ENCODE data around the gene BRAT1. TPM values are rescaled to one million over a fixed set of nuclear protein-coding genes. Genes with fewer than 3 reads are reported as not detected.

Gene BRAT1
- total RNA-seq, 2 experiments from 2014 or later, result 24.1 to 24.5 TPM

- no peaks in the 10 kb centered on the region for H3K36me3 ChIP-seq (ENCODE audit: insufficient read depth, low read length)
- H3K4me1 Mint-ChIP-seq (ENCODE audit: low read depth), result no peaks in the 10 kb centered on the region
These were observed 56.6 kb downstream of the BRAT1 start for GRCh38 chr7:2498708-2499107.

GRCh38 chr7:2497500-2498336, 57.6 kb downstream of the BRAT1 start:
- Histone ChIP-seq H3K27ac (ENCODE audit: low read depth in 1 of 2, low read length in 2 of 2) (no peak overlapping the region), H3K4me1 (ENCODE audit: insufficient read depth, low read length) (peaks cover 12% of the 10 kb centered on the region), H3K36me3 (ENCODE audit: insufficient read depth, low read length) (no peaks in the 10 kb centered on the region), H3K9me3 (ENCODE audit: control insufficient read depth in 1 of 2, insufficient read depth in 1 of 2, low read length in 2 of 2) (peaks cover 0 to 16% of the 10 kb centered on the region in 2 experiments), H3K4me3 (ENCODE audit: low read length) (no peak overlapping the region), H3K27me3 (ENCODE audit: control insufficient read depth in 1 of 2, insufficient read depth in 2 of 2, low read length in 2 of 2) (peaks cover 5 to 14% of the 10 kb centered on the region in 2 experiments)
- ChIA-PET POLR2A (interaction anchor here (0.7 to 1.9 kb wide), 3 partner anchors 9 to 133 kb away, joined by 3 to 7 read pairs (median 3); no protein-coding TSS in a partner anchor), CTCF (no interaction called here)
- no peaks in the 10 kb centered on the region for H3K4me1 Mint-ChIP-seq (ENCODE audit: low read depth)
- no peaks in the 10 kb centered on the region for H3K9me3 Mint-ChIP-seq
- ATAC-seq (ENCODE audit: poor library complexity) (no peak), DNase-seq (no peak)
- TF ChIP-seq CTCF (IDR thresholded peaks at IDR 0.05), result no peak
- no peak overlapping the region for H3K4me3 Mint-ChIP-seq
- no peak overlapping the region for H3K27ac Mint-ChIP-seq
- peaks cover 5% of the 10 kb centered on the region for H3K27me3 Mint-ChIP-seq
- intact Hi-C loops (cut with DNase I, micrococcal nuclease), result no loop called here
- no peaks in the 10 kb centered on the region for H3K36me3 Mint-ChIP-seq (ENCODE audit: low read depth)

More at GRCh38 chr7:2498708-2499107, 56.6 kb downstream of the BRAT1 start:
- Mint-ChIP-seq H3K27ac (no peak overlapping the region), H3K27me3 (peaks cover 5% of the 10 kb centered on the region), H3K36me3 (ENCODE audit: low read depth) (no peaks in the 10 kb centered on the region), H3K4me3 (no peak overlapping the region), H3K9me3 (no peaks in the 10 kb centered on the region)
- CTCF ChIA-PET, result interaction anchor here (0.7 kb wide), 1 partner anchor 30 kb away, joined by 3 read pairs; no protein-coding TSS in a partner anchor
- ATAC-seq (ENCODE audit: poor library complexity) (no peak), DNase-seq (no peak)
- no peak overlapping the region for H3K4me3 ChIP-seq (ENCODE audit: low read length)
- intact Hi-C loops (cut with DNase I, micrococcal nuclease), result no loop called here
- POLR2A ChIA-PET, result interaction anchor here (0.7 to 1.9 kb wide), 4 partner anchors 10 to 132 kb away, joined by 3 to 7 read pairs (median 4); no protein-coding TSS in a partner anchor
- peaks cover 0 to 16% of the 10 kb centered on the region in 2 experiments for H3K9me3 ChIP-seq (ENCODE audit: control insufficient read depth in 1 of 2, insufficient read depth in 1 of 2, low read length in 2 of 2)
- no peak for TF ChIP-seq CTCF (IDR thresholded peaks at IDR 0.05)
- H3K4me1 ChIP-seq (ENCODE audit: insufficient read depth, low read length), result peaks cover 18% of the 10 kb centered on the region
- peaks cover 5 to 14% of the 10 kb centered on the region in 2 experiments for H3K27me3 ChIP-seq (ENCODE audit: control insufficient read depth in 1 of 2, insufficient read depth in 2 of 2, low read length in 2 of 2)
- no peak overlapping the region for H3K27ac ChIP-seq (ENCODE audit: low read depth in 1 of 2, low read length in 2 of 2)

- DNase-seq (no peak), ATAC-seq (ENCODE audit: poor library complexity) (no peak)
- ChIA-PET POLR2A (no interaction called here), CTCF (no interaction called here)
- H3K27me3 Mint-ChIP-seq, result peaks cover 5% of the 10 kb centered on the region
- no peaks in the 10 kb centered on the region for H3K9me3 Mint-ChIP-seq
- no peak for TF ChIP-seq CTCF (IDR thresholded peaks at IDR 0.05)
- Histone ChIP-seq H3K27ac (ENCODE audit: low read depth in 1 of 2, low read length in 2 of 2) (no peak overlapping the region), H3K9me3 (ENCODE audit: control insufficient read depth in 1 of 2, insufficient read depth in 1 of 2, low read length in 2 of 2) (peaks cover 0 to 16% of the 10 kb centered on the region in 2 experiments), H3K36me3 (ENCODE audit: insufficient read depth, low read length) (no peaks in the 10 kb centered on the region), H3K27me3 (ENCODE audit: control insufficient read depth in 1 of 2, insufficient read depth in 2 of 2, low read length in 2 of 2) (peaks cover 5 to 14% of the 10 kb centered on the region in 2 experiments), H3K4me1 (ENCODE audit: insufficient read depth, low read length) (peaks cover 12% of the 10 kb centered on the region), H3K4me3 (ENCODE audit: low read length) (no peak overlapping the region)
- no peaks in the 10 kb centered on the region for H3K4me1 Mint-ChIP-seq (ENCODE audit: low read depth)
- H3K4me3 Mint-ChIP-seq, result no peak overlapping the region
- no peaks in the 10 kb centered on the region for H3K36me3 Mint-ChIP-seq (ENCODE audit: low read depth)
- no peak overlapping the region for H3K27ac Mint-ChIP-seq
- intact Hi-C loops (cut with DNase I, micrococcal nuclease), result no loop called here
These were observed 58.3 kb downstream of the BRAT1 start for GRCh38 chr7:2497065-2497464.

Data from CD4-positive, alpha-beta T cell (primary cell).